Activated CD4-positive, alpha-beta T cell treated with anti-CD3 and anti-CD28 coated beads, Interleukin-2, Interleukin-4, amounts not matched to agents 100 ng/mL and 50 ng/mL, durations not matched to agents 16 hours and 8 hours (primary cell): ENCODE measurements around the gene RBM38.

ENCODE experiments used
- DNase-seq: peaks from one replicate; pipeline ENCODE4 v3.0.0-alpha.2; 2020; ENCODE audit warnings: low spot score

Gene RBM38

GRCh38 chr20:57437672-57438330, 46.6 kb downstream of the RBM38 start:
- no peak for DNase-seq

GRCh38 chr20:57438552-57438951, 47.4 kb downstream of the RBM38 start:
- DNase-seq = no peak

GRCh38 chr20:57439432-57439831, 48.2 kb downstream of the RBM38 start:
- no peak for DNase-seq

GRCh38 chr20:57439993-57440392, 48.8 kb downstream of the RBM38 start:
- DNase-seq = no peak

- DNase-seq = no peak
Observed at GRCh38 chr20:57440678-57441509, 49.7 kb downstream of the RBM38 start.

GRCh38 chr20:57441510-57442154, 50.4 kb downstream of the RBM38 start:
- no peak for DNase-seq

- no peak for DNase-seq
Observed at GRCh38 chr20:57442158-57442887, 51.1 kb downstream of the RBM38 start.

- no peak for DNase-seq
Observed at GRCh38 chr20:57442888-57443239, 51.7 kb downstream of the RBM38 start.

- no peak for DNase-seq
Observed at GRCh38 chr20:57443349-57444265, 52.4 kb downstream of the RBM38 start.

- DNase-seq = no peak
Observed at GRCh38 chr20:57444394-57445048, 53.3 kb downstream of the RBM38 start.

GRCh38 chr20:57445298-57445697, 54.1 kb downstream of the RBM38 start:
- DNase-seq = no peak

GRCh38 chr20:57445774-57446173, 54.6 kb downstream of the RBM38 start:
- DNase-seq = no peak

- no peak for DNase-seq
Observed at GRCh38 chr20:57448764-57449354, 57.7 kb downstream of the RBM38 start.

- no peak for DNase-seq
Observed at GRCh38 chr20:57449398-57450354, 58.5 kb downstream of the RBM38 start.

- no peak for DNase-seq
Observed at GRCh38 chr20:57450419-57450818, 59.2 kb downstream of the RBM38 start.

- no peak for DNase-seq
Observed at GRCh38 chr20:57450931-57451330, 59.7 kb downstream of the RBM38 start.

GRCh38 chr20:57451431-57451794, 60.2 kb downstream of the RBM38 start:
- no peak for DNase-seq

- DNase-seq = no peak
Observed at GRCh38 chr20:57451795-57452661, 60.8 kb downstream of the RBM38 start.
